Mesendoderm (in vitro differentiated cells): ENCODE data around the gene MAPK8IP1.

Experiments
- DNase-seq: peaks from one replicate; pipeline ENCODE4 v3.0.0; 2013
- H2AK5ac ChIP-seq: 2 replicates; pipeline ENCODE4 v1.6.1; 2013; ENCODE audit warnings: low read length, inconsistent platforms
- H2BK120ac ChIP-seq: 2 replicates; pipeline ENCODE4 v1.6.1; 2013; ENCODE audit warnings: low read depth, mild to moderate bottlenecking, low read length, moderate library complexity, mixed read lengths
- H2BK15ac ChIP-seq: replicated peaks from 2 replicates; pipeline ENCODE4 v1.6.1; 2013; ENCODE audit warnings: low read depth, mild to moderate bottlenecking, moderate library complexity
- H2BK5ac ChIP-seq: 2 replicates; pipeline ENCODE4 v1.6.1; 2013; ENCODE audit warnings: low read length, inconsistent platforms
- H3K18ac ChIP-seq: 2 replicates; pipeline ENCODE4 v1.6.1; 2013; ENCODE audit warnings: mild to moderate bottlenecking, low read length, mixed read lengths
- H3K23ac ChIP-seq: one replicate; pipeline ENCODE4 v1.6.1; 2013; ENCODE audit warnings: low read length
- H3K27ac ChIP-seq: 2 replicates; pipeline ENCODE4 v1.5.1; 2013; ENCODE audit warnings: low read depth, mild to moderate bottlenecking, inconsistent platforms, low read length, moderate library complexity
- H3K27me3 ChIP-seq: 2 replicates; pipeline ENCODE4 v1.6.1; 2013; ENCODE audit warnings: low read length, control low read depth, mild to moderate bottlenecking, inconsistent platforms; ENCODE audit not compliant: insufficient read depth, poor library complexity
- H3K36me3 ChIP-seq: 2 replicates; pipeline ENCODE4 v1.6.1; 2013; ENCODE audit warnings: low read length, inconsistent platforms; ENCODE audit not compliant: control insufficient read depth, insufficient read depth
- H3K4ac ChIP-seq: one replicate; pipeline ENCODE4 v1.6.1; 2013; ENCODE audit warnings: low read depth, mild to moderate bottlenecking, low read length, moderate library complexity
- H3K4me1 ChIP-seq: 2 replicates; pipeline ENCODE4 v1.6.1; 2013; ENCODE audit warnings: low read depth, low read length, inconsistent platforms; ENCODE audit not compliant: control insufficient read depth
- H3K4me2 ChIP-seq: 2 replicates; pipeline ENCODE4 v1.6.1; 2013; ENCODE audit warnings: low read length
- H3K4me3 ChIP-seq: 2 replicates; pipeline ENCODE4 v1.5.1; 2013; ENCODE audit warnings: mild to moderate bottlenecking, low read length
- H3K56ac ChIP-seq: one replicate; pipeline ENCODE4 v1.6.1; 2013; ENCODE audit warnings: low read length
- H3K79me1 ChIP-seq: 2 replicates; pipeline ENCODE4 v1.6.1; 2013; ENCODE audit warnings: low read length, inconsistent platforms
- H3K79me2 ChIP-seq: 2 replicates; pipeline ENCODE4 v1.6.1; 2013; ENCODE audit warnings: mild to moderate bottlenecking, low read length; ENCODE audit not compliant: control insufficient read depth, insufficient read depth
- H3K9ac ChIP-seq: 2 replicates; pipeline ENCODE4 v1.6.1; 2013; ENCODE audit warnings: low read length, inconsistent platforms
- H4K5ac ChIP-seq: one replicate; pipeline ENCODE4 v1.6.1; 2013; ENCODE audit warnings: low read length
- H4K8ac ChIP-seq: one replicate; pipeline ENCODE4 v1.6.1; 2013; ENCODE audit warnings: low read depth, mild to moderate bottlenecking, control low read depth, low read length, moderate library complexity
- WGBS: extraction: QIAGEN DNeasy Blood & Tissue Kit; methylation state at CpG from one replicate; pipeline ENCODE4 v1.1.7; 2013; ENCODE audit warnings: low lambda C conversion rate, missing lambda C conversion rate; ENCODE audit not compliant: insufficient coverage; ENCODE audit errors: extremely low coverage; 5-methylcytosine and 5-hydroxymethylcytosine counted together

The MAPK8IP1 gene

GRCh38 chr11:45894555-45895247 is 9.2 kb downstream of the MAPK8IP1 start:
- no peak overlapping the region for H3K18ac ChIP-seq
- H3K4me2 ChIP-seq, result no peak overlapping the region
- no peaks in the 10 kb centered on the region for H3K27me3 ChIP-seq
- no peak overlapping the region for H2AK5ac ChIP-seq
- H2BK120ac ChIP-seq, result no peak overlapping the region
- H3K4ac ChIP-seq, result no peak overlapping the region
- DNase-seq, result no peak
- H3K9ac ChIP-seq, result no peak overlapping the region
- H4K5ac ChIP-seq, result no peak overlapping the region
- H3K4me3 ChIP-seq, result no peak overlapping the region
- WGBS, result no CpG with 5 or more reads among the region's 6 CpGs
- no peak overlapping the region for H3K23ac ChIP-seq
- no peak overlapping the region for H2BK5ac ChIP-seq
- H3K56ac ChIP-seq, result no peak overlapping the region
- no peaks in the 10 kb centered on the region for H3K79me2 ChIP-seq
- no peak overlapping the region for H2BK15ac ChIP-seq
- no peaks in the 10 kb centered on the region for H3K4me1 ChIP-seq
- H3K79me1 ChIP-seq, result no peaks in the 10 kb centered on the region
- no peaks in the 10 kb centered on the region for H3K36me3 ChIP-seq
- H3K27ac ChIP-seq, result no peak overlapping the region
- H4K8ac ChIP-seq, result no peak overlapping the region

GRCh38 chr11:45895553-45896259 is 10.3 kb downstream of the MAPK8IP1 start:
- H4K5ac ChIP-seq, result no peak overlapping the region
- no peak overlapping the region for H3K18ac ChIP-seq
- H4K8ac ChIP-seq, result no peak overlapping the region
- H3K27me3 ChIP-seq, result no peaks in the 10 kb centered on the region
- no peaks in the 10 kb centered on the region for H3K79me2 ChIP-seq
- no peaks in the 10 kb centered on the region for H3K79me1 ChIP-seq
- no peak for DNase-seq
- no peak overlapping the region for H3K4me2 ChIP-seq
- no peak overlapping the region for H2AK5ac ChIP-seq
- no peak overlapping the region for H3K4me3 ChIP-seq
- no peak overlapping the region for H3K4ac ChIP-seq
- no peak overlapping the region for H2BK15ac ChIP-seq
- no peak overlapping the region for H3K9ac ChIP-seq
- H3K36me3 ChIP-seq, result no peaks in the 10 kb centered on the region
- no peak overlapping the region for H3K56ac ChIP-seq
- no CpG with 5 or more reads among the region's 8 CpGs for WGBS
- H3K4me1 ChIP-seq, result peaks cover 1% of the 10 kb centered on the region
- H3K23ac ChIP-seq, result no peak overlapping the region
- no peak overlapping the region for H2BK120ac ChIP-seq
- no peak overlapping the region for H3K27ac ChIP-seq
- H2BK5ac ChIP-seq, result no peak overlapping the region

- Histone ChIP-seq H3K4me1 (peaks cover 1% of the 10 kb centered on the region), H3K27ac (no peak overlapping the region), H3K36me3 (no peaks in the 10 kb centered on the region), H3K4ac (no peak overlapping the region), H2BK120ac (no peak overlapping the region), H3K27me3 (no peaks in the 10 kb centered on the region), H3K23ac (no peak overlapping the region), H2AK5ac (no peak overlapping the region), H3K4me2 (no peak overlapping the region), H3K18ac (no peak overlapping the region), H3K56ac (no peak overlapping the region), H3K79me1 (no peaks in the 10 kb centered on the region), H4K8ac (no peak overlapping the region), H2BK5ac (no peak overlapping the region), H3K79me2 (no peaks in the 10 kb centered on the region), H3K4me3 (no peak overlapping the region), H2BK15ac (no peak overlapping the region), H4K5ac (no peak overlapping the region), H3K9ac (no peak overlapping the region)
- peak; percentile 55 for DNase-seq
- WGBS, result no CpG with 5 or more reads among the region's 19 CpGs
These were observed 11.1 kb downstream of the MAPK8IP1 start for GRCh38 chr11:45896422-45896984.

- H2AK5ac ChIP-seq, result no peak overlapping the region
- WGBS, result no CpG with 5 or more reads among the region's 6 CpGs
- no peak overlapping the region for H3K23ac ChIP-seq
- no peaks in the 10 kb centered on the region for H3K79me2 ChIP-seq
- H4K5ac ChIP-seq, result no peak overlapping the region
- no peaks in the 10 kb centered on the region for H3K36me3 ChIP-seq
- H2BK15ac ChIP-seq, result no peak overlapping the region
- no peak for DNase-seq
- no peak overlapping the region for H3K9ac ChIP-seq
- no peak overlapping the region for H3K56ac ChIP-seq
- peaks cover 1% of the 10 kb centered on the region for H3K4me1 ChIP-seq
- H3K4ac ChIP-seq, result no peak overlapping the region
- H3K4me3 ChIP-seq, result no peak overlapping the region
- H3K4me2 ChIP-seq, result no peak overlapping the region
- H2BK120ac ChIP-seq, result no peak overlapping the region
- H3K79me1 ChIP-seq, result no peaks in the 10 kb centered on the region
- no peak overlapping the region for H3K27ac ChIP-seq
- H3K18ac ChIP-seq, result no peak overlapping the region
- H3K27me3 ChIP-seq, result no peaks in the 10 kb centered on the region
- no peak overlapping the region for H2BK5ac ChIP-seq
- H4K8ac ChIP-seq, result no peak overlapping the region
These were observed 12.1 kb downstream of the MAPK8IP1 start for GRCh38 chr11:45897556-45897955.

- H3K27ac ChIP-seq, result no peak overlapping the region
- no peak overlapping the region for H3K23ac ChIP-seq
- H2BK120ac ChIP-seq, result no peak overlapping the region
- no peaks in the 10 kb centered on the region for H3K36me3 ChIP-seq
- no peak overlapping the region for H4K8ac ChIP-seq
- no peak overlapping the region for H3K4me3 ChIP-seq
- no peak overlapping the region for H3K18ac ChIP-seq
- H2BK15ac ChIP-seq, result no peak overlapping the region
- no peak overlapping the region for H2AK5ac ChIP-seq
- WGBS, result no CpG with 5 or more reads among the region's 3 CpGs
- no peak overlapping the region for H3K4ac ChIP-seq
- peaks cover 1% of the 10 kb centered on the region for H3K4me1 ChIP-seq
- no peak for DNase-seq
- no peaks in the 10 kb centered on the region for H3K79me1 ChIP-seq
- H3K56ac ChIP-seq, result no peak overlapping the region
- H4K5ac ChIP-seq, result no peak overlapping the region
- no peak overlapping the region for H3K9ac ChIP-seq
- no peaks in the 10 kb centered on the region for H3K27me3 ChIP-seq
- H3K4me2 ChIP-seq, result no peak overlapping the region
- no peaks in the 10 kb centered on the region for H3K79me2 ChIP-seq
- no peak overlapping the region for H2BK5ac ChIP-seq
These were observed 13.6 kb downstream of the MAPK8IP1 start for GRCh38 chr11:45899086-45899447.
